GM18519 (cell line): ENCODE measurements around the gene TUBAL3.

ENCODE experiments used
- ATAC-seq: cut with Tn5 transposase; IDR thresholded peaks from one replicate; pipeline ENCODE4 v1.9.1; 2021; ENCODE audit warnings: mild to moderate bottlenecking, moderate library complexity; ENCODE audit not compliant: unreplicated experiment, low FRiP score

TUBAL3 gene

DNA sequence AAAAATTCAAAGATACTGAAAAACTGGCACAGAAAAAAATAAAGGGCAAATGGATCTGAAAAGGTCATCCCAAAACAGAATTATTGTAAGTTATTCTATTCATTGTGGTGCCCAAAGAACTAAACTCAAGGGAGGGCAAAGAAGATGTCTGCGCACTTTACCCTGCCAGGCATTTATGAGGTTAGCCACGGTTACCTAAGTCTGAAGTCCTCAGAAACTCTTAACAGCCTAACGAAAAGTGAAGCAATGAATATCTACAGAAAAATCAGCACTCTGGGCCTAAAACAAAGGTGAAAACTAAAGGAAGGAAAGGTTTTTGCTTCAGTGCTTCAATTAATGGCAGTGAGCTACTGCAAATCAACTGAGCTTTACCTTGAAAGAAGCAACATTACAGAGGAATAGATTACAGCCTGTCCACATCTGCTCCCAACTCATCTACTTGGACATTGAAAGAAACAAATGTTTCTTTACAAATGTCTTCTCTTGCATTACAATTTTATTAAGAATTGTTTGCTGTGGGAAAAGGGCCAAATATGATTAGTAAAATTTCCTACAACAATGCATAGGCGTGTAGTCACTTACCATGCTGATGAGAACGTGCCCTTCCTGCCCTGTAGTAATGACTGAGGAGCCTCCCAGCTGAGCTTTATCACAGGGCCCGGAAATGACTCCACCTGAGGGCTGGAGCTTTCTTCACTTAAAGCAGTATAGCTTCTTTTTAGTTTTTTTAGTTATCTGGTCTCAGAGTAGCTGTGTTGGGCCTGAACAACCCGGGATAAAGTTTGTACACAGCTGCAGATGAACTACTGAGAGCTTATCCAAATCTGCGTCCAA lies at the start of gene TUBAL3:
TSS of gene TUBAL3 (minus strand) at position 621 of the 834 bp plus-strand sequence. CDS start at position 585, 36 bp downstream.
- ATAC-seq, result no peak

GRCh38 chr10:5453749-5454489 lies 49.3 kb upstream of the TUBAL3 start:
- ATAC-seq, result no peak

GRCh38 chr10:5450605-5451384 lies 46.2 kb upstream of the TUBAL3 start:
- no peak for ATAC-seq

DNA sequence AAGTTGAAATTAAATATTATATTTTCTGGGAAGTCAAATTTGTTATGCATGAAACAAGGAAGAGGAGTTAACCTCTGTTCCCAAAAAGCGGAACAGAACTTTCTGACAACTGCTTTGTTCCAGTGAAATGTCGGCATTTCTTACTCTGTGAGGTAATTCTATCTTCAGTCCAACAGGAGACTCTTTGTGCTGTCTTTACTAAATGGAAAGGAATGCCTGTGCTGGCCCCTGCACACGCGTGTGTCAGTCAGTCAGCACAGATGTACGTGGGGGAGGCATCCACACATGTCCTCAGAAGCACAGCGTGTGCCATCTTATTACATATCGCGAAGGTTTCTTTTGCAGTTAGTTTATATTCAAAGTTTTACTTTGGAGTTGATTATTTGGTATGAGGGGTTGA lies 45.2 kb upstream of the TUBAL3 start:
- ATAC-seq, result no peak

- no peak for ATAC-seq
Measured at GRCh38 chr10:5449227-5449626, 44.6 kb upstream of the TUBAL3 start.

- no peak for ATAC-seq
Measured at GRCh38 chr10:5448333-5449001, 43.8 kb upstream of the TUBAL3 start.

- peak; percentile 55 for ATAC-seq
Measured at GRCh38 chr10:5447611-5448071, 43.0 kb upstream of the TUBAL3 start.

- no peak for ATAC-seq
Measured at GRCh38 chr10:5447056-5447455, 42.4 kb upstream of the TUBAL3 start.

- ATAC-seq, result peak; percentile 28
Measured at GRCh38 chr10:5446390-5446926, 41.8 kb upstream of the TUBAL3 start.

DNA sequence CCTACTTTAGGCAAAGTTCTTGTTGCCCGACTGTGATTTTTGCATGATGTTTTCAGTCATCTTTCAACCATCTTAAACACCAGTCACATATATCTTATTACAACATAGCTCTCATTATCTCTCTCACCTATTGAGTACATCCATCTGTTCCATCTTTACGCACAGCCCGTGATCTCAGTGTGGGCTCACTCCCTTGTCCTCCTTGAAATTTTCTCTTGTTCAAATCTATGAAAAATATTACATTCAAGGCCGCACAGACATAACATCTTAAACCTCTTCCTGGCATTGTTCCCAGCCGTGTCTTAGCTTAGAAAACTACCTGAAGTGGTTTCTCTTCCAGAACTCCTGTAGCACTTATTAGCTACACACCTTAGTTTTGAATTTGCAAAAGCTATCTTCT lies 40.4 kb upstream of the TUBAL3 start:
- ATAC-seq, result no peak

GRCh38 chr10:5443429-5443828 lies 38.8 kb upstream of the TUBAL3 start:
- peak; percentile 57 for ATAC-seq

- no peak for ATAC-seq
Measured at GRCh38 chr10:5442990-5443370, 38.4 kb upstream of the TUBAL3 start.

GRCh38 chr10:5442065-5442989 lies 37.7 kb upstream of the TUBAL3 start:
- no peak for ATAC-seq

DNA sequence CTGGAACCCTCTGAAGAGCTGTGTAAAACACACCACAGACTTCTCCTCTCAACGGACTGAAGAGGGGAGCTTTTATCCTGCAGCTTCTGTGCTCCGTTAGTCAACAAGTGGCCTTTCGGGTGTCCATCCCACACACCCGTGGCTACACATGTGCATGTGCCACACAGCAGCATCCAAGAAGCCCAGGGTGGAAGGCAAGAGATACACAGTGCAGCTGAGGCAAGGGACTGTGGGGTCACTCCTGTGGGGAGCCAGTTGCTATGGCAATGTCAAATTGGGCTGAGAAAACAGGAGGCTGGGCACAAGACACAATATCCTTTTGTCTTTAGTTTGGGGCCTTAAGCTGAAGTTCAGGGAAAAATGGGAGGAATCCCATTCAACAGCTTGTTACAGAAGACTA lies 36.5 kb upstream of the TUBAL3 start:
- ATAC-seq, result no peak

GRCh38 chr10:5440206-5440605 lies 35.6 kb upstream of the TUBAL3 start:
- ATAC-seq, result no peak

GRCh38 chr10:5435328-5435727 lies 30.7 kb upstream of the TUBAL3 start:
- ATAC-seq, result no peak

DNA sequence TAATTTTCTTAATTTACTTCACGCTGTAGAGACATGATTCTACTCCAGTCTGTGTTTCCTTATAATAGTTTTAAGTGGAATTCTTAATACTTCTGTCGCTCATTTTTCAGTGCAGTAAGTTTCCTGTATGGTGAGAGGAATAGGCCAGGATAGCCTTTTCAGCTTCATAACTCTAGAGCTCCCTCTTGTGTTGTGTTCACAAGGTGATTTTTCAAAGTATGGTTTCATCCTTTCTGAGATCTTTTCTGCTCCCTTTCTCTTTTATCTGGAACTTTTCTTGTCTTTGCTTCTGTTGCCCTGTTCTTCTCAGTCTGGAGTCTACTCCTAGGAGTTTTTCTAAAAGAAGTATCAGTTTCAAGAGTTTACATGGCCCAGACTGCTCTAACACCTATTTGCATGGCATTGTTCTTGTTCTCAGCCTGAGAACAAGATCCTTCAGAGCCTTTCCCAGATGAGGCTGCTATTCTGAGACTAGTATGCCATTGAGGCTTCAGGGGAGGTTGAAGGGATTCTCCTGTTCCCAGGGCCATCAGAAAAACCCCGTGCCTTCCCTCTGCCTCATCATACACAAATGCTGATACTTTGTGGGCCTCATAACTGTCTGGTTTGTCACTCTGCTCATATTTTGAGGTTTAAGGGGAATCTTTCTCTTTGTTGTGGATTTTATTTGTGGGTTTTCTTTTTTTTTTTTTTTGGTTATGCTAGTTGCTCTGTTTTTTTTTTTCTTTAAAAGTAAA lies 29.6 kb upstream of the TUBAL3 start:
- no peak for ATAC-seq

DNA sequence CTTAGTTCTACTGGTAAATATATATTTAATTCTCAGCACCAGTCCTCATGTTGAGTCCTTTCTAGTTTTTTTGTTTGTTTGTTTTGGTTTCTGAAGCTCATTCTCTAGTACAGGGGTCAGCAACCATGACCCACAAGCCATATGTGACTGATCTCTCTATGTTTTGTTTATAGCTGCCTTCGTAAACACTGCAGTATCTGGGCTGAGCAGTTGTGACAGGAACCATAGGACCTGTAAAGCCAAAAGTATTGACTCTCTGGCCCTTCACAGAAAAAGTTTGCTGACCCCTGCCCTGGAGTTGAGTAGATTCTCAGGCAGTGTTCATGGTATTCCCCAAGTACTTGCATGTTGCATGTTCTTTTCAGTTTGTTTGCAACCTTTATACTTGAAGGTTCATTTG lies 28.6 kb upstream of the TUBAL3 start:
- ATAC-seq, result no peak
